NCI-H1694 (cell line): Measurements from ENCODE around the gene CLNK.
"Not testable (repeated sequence)": the region's sequence is repeated elsewhere in the genome, so short reads cannot be mapped to it uniquely, and the experiment has no call there.

Experiments used
- DNase-seq: peaks from one replicate; lab custom pipeline; 2025; lab: John Stamatoyannopoulos, UW

The CLNK gene

DNA sequence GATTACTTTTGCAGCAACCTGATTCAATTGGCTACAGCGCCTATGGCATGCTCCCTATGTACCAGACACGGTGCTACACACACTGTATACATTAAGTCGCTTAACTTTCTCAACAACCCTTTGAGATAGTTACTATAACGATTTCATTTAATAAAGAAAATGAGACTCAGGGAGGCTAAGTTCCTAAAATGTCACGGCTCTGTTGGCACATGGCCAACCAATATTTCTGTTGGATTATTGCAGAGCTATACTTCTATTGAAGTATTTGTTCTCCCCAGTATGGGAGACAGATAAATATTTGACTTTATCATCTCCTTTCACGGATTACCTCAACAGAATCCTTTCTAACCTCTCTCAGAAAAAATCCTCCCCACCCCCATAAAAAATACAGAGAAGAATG, 25.3 kb downstream of the CLNK start:
- no peak for DNase-seq

DNA sequence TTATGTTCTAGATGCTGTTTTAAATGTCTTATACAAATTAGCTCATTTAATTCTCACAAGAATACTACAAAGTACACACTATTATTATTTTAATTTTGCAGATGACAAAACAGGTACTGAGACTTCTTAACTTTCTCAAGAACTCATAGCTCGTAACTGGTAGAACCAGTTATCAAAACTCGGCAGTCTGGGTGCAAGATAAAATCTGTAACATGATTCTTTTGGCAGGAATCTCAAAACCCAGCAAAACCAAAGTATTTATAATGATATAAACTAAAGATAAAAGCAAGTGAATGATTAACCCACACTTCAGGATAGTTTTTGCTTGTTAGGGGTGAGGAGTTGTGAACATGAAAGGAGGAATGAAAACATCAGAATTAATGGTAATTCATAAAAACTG, 27.6 kb downstream of the CLNK start:
- DNase-seq: no peak

DNA sequence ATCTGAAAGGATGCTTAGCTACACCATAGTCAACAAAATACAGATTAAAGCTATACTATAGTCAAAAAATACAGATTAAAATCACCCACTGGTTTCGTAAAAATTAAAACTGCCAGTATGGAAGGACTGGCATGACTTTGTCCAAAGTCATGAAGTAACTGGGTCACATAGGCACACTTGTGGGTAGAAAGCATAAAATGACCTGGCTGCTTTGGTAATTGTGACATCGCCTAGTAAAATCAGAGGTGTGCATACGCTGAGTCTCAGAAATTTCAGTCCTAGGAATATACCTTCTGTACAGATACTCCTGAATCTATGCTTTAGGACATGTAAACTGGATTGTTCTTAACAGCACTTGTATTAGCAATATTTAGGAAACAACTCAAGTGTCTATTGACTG, 28.1 kb downstream of the CLNK start:
- DNase-seq: no peak

DNA sequence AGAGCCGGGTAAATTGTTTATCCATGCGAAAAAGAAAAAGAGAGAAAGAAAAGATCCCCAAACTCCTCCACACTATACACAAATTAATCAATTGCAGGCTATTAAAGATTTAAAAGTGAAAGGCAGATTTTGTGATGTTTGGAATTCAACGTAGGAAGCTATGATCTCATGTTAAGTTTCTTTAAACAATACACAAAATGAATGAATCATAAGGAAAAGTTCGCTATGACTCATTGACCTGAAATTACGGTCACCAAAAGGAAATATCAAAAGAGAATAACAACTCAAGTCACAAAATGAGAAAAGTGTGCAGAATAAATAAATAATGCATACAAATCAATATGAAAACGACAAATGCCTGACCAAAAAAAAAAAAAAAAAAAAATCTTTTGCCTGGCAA, 28.6 kb downstream of the CLNK start:
- DNase-seq: no peak

DNA sequence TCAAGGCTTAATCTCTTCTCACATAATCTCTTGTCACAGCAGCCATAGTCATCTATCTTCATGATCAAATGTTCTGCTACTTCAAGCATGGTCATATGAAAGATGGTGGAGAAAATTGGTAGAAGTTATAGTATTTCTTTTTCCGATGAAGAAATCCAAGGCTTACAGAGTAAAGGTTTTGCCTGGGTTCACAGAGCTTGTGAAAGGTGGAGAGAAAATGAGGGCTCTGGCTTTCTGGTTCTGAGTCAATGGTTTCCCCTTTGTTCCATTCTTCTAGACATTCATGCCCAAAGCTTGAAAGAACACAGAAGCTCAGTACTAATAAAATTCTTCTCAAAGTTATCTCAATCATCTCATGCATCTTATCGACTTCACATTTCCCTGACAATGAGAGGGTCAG, 36.1 kb downstream of the CLNK start:
- no peak for DNase-seq

DNA sequence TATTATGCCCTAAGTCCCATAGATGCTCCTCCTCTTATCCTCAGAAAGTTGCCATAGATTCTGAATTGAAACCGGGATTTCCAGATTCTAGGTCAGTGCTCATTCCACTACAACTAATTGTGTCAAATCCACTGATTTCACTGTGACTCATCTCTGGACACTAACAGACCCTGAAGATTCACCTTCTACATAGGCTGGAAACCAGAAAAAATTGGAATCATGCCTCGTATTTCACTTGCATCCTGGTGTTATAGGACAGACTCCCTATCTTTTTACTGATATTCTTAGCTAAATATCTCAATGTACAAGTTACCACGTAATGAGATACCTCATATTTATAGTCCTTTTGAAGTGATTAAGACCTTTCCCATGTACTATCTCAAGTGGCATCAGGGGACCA, 36.7 kb downstream of the CLNK start:
- DNase-seq: no peak

DNA sequence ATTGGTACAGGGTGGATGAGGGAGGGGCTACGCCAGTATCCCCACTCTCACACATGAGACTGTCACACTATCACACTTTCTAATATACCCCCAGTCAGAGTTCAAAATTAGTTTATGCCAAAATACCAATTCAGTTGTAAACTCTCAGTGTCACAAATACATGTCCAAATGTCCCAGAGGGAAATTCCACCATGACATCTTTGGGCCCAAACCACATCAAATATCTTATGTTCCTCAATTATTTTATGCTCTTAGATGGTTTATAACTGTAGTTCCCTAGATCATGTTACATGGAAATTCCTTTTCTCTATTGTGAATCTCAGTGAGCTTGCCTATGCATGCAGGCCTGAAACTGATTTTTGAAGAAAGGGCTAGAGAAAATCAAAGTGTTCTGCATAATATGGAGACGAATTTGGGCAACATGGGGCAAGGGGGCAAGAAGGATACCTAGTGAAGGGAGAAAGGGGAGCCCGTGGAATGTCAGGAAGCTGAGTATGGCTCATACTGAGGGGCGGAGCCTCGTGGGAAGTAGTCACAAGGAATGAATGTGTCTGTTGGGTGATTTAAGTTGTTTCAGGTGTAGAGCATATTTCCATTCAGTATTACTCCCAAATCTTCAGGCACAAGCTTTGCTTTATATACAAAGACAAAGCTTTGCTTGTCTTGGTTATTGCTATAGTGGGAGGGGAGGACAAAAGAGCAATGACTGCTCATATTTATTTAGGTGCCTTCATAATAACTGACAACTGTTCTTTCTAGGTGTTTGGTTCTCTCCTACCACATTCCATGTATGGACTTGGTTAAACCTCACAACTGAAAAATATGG, 40.8 kb downstream of the CLNK start:
- DNase-seq: no peak

- no peak for DNase-seq
These were observed 43.9 kb downstream of the CLNK start for GRCh38 chr4:10640561-10641201.

GRCh38 chr4:10639664-10640063, 44.9 kb downstream of the CLNK start:
- no peak for DNase-seq

DNA sequence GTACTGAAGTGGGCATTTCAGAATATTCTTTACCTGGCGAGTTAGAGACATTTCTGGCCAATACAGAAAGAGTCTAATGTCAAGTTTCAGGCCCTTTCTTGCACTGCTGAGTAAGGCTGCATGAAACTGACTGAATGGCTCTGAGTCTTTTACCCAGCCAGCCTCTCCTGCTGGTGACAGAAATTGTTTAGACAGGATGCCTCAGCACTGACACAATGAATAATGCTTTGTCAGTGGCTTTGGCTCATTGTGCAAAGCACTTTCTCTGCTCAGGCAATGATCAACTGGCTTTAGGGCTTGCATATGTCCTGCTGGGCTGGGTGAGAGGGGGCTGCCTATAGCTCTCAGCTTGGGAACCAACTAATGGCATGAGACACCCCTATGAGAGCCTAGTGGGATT, 45.5 kb downstream of the CLNK start:
- no peak for DNase-seq

- no peak for DNase-seq
These were observed 49.5 kb downstream of the CLNK start for GRCh38 chr4:10635091-10635490.

DNA sequence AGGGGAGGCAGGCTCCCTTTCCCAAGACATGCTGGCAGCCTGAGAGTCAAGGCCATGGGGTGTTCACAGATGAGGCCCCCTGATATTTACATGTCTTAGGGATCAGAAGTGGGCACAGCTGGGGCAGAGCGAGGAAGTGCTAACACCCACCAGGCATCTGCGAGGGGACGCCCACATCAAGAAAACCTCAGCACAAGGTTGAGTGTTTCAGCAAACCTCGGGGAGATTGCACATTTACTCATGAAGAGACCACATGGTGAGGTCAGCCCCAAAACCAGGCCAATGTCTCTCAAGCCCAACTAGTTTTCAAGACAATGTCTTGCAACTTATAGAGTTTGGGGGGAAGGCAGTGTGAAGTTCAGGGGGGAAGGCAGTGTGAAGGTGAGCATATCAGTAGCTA, 55.2 kb downstream of the CLNK start:
- no peak for DNase-seq

DNA sequence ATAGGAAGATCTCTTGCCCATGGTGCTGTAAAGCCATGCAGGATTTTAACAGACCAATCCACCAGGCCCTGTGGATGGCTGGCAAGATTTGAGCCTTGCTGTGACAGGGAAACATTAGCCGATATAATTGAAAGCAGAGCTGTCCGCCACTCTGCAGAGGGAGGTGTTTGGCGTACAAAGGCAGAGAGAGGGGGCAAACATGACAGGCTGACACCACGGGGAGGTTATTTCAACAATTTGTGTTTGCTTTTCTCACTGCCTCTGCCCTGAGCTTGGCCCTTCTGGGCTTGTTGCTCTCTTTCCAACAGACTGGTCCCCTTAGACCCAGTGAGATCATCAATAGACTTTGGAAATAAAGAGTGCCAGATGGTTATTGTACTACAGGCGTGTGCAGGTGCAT, 59.4 kb downstream of the CLNK start:
- DNase-seq: peak; percentile 36

DNA sequence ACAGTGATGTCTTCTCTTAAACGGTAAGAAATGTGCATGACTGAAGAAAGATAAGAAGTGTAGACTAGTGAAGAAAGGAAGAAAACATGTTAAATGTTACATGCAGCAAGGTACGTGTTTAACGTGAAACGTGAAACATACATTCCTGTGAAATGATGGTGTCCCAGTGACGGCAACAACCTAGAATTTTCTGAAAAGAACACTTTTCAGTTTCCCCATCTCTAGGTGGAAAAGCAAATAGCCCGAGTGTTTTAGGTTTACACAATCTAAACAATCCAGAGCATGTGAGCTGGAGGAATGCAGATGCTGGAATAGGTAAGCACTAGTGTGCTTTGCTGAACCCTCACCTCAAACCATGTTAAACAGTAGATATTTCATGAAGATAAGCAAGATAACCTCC, 60.7 kb downstream of the CLNK start:
- DNase-seq: no peak

DNA sequence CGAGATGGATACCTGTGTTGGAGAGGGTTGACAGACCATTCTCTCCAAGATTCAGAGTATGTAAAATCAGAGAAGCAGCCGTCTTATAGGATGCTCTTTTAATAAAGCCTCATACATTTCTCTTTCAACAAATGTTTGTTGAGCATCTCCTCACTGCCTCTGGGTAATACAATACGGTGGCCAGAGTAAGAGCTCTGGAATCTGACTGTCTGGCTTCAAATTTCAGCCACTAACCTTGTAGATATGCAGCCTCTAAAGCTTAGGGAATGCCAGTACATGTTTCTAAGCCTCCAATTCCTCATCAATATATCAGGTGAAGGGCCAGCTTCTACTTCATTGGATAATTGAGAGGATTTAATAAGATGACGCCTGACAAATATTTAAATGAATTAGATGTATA, 61.3 kb downstream of the CLNK start:
- DNase-seq: no peak

- DNase-seq: no peak
These were observed 61.8 kb downstream of the CLNK start for GRCh38 chr4:10622728-10623127.

DNA sequence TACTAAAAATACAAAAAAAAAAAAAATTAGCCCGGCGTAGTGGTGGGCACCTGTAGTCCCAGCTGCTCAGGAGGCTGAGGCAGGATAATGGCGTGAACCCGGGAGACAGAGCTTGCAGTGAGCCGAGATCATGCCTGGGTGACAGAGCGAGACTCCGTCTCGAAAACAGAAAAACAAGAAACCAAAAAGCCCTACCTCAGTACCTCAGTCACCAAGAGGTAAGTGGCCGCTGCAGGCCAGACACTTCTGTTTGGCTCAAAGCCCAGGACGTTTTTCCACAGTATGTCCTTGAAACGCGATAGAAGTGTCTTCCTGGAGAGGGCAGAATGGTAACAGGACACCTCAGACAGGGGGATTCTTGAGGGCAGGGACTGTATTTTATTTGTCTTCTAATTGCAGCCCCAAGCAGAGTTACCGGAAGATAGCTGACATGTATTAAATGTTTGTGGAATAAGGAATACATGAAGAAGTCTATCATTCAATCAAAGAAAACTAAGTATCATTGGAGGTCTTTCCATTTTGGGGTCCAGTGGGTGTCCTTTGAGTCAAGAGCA, 63.6 kb downstream of the CLNK start:
- DNase-seq: no peak

DNA sequence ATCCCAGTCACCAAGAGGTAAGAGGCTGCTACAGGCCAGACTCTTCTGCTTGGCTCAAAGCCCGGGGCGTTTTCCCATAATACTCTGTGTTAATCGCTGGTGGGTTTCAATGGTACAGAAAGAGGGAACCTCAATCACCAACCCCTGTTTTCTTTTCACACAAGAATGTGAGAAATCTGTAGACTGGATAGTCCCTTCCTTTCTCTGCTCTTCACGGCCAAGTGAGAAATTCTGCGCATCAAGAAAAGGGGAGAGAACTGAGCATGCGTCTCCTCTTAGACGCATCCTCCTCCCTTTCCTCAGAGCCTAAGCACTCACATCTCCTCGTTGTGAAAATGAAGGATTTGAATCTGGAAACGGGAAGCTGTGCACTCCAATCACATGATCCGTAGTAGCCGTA, 64.7 kb downstream of the CLNK start:
- DNase-seq: no peak

DNA sequence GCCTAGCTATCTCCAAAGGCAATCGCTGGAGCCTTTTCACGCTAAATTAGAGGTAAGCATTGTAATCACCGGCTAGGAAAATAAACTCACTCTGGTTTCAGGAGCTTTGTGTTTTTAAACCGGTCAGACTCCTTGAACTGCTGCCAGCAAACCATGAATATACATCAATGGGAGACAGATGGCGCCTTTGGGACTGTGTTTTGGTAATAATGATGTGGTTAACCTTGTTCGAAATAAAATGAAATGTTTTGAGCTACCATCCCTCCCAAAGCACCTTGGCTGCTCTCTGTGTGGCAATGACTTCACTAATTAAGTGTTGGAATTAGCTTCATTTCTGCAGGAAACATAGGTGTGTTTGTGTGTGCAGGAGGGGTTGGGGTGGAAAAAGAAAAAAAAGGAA, 65.3 kb downstream of the CLNK start:
- DNase-seq: peak; percentile 84

DNA sequence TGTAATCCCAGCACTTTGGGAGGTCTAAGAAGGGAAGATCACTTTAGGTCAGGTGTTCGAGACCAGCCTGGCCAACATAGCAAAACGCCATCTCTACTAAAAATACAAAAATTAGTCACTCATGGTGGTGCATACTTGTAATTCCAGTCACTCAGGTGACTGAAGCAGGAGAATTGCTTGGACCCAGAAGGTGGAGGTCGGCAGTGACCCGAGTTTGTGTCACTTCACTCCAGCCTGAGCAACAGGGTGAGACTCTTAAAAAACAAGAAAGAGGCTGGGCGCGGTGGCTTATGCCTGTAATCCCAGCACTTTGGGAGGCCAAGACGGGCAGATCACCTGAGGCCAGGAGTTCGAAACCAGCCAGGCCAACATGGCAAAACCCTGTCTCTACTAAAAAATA, 69.6 kb downstream of the CLNK start:
- DNase-seq: not testable (repeated sequence)

DNA sequence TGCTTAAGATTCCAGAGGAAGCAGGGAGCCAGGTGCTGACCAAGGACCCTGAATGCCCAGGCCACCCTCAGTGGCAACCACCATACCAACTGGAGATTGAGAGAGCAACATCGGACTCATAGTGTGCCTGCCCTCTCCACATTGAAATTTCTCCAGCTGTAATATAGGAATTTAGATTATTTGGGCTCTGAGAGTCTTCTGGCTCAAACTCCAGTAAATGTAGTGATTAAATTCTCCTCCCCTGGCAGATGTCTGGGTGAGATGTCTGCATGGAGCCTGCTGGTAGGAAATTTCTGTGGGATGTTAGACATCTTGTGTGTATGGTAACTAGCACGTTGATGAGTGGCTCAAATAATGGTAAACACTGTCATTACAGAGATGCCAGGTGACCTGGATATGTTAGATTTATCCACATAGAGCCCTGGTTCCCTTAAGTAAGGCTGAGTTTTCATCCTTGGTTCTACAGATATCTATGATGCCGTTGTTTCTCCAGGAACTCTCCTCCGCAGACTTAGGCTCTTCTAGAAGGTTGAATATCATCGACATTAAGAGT, 70.6 kb downstream of the CLNK start:
- no peak for DNase-seq

- no peak for DNase-seq
These were observed 72.1 kb downstream of the CLNK start for GRCh38 chr4:10612476-10612875.

GRCh38 chr4:10611673-10612072, 72.9 kb downstream of the CLNK start:
- no peak for DNase-seq
